Measurements from ENCODE around the gene SLC18A3. TPM values are rescaled to one million over a fixed set of nuclear protein-coding genes. Genes with fewer than 3 reads are reported as not detected.

SLC18A3 gene
- total and polyA plus RNA-seq, 12 donors = not detected

DNA sequence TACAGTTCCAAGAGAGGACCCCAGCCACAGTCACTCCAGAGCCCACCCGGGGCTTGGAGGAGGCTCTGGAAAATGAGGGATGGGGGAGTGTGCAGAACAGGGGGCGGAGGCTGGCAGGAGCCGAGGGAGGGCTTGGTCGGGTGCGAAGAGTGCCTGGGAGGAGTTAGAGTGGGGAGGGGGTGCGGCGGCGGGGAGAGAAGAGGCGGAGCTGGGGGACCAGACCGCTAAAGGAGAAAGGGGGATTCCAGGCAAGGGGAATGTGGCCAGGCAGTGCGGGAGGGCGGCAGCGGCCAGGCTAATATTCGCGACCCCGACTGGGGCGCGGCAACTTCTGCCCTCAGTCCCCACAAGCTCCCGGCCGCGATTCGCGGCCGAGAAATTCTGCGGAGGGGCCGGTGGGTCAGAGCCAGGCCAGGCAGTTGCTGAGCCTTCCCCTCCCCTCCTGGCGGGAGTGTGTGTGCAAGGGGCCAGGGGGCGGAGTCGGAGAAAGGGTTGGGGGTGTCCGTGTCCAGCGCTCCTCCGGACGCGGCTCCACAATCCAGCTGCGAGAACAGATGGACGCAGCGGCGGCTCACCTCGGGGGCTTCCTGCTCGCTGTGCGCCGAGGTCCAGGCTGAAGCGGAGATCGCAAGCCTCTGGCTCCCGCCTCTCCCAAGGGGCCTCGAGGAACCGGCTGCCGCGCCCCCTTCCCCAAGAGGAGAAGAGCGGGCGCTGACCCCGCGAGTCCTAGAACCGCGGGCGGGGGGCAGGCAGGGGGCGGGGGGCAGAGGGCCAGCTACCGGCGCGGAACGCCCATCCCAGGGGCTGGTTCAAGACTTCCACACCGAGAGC is 612 bp upstream of the SLC18A3 start:
- ATAC-seq (no peak), DNase-seq (no peak)
- intact Hi-C loops (cut with DNase I) = no loop called here
- WGBS, 2 donors = 1% methylated on average over 53 to 62 of the region's 62 CpGs
- Histone ChIP-seq H3K4me3 (peak overlapping the region in 4 of 10 donors; percentile 7 to 13 (median 12)), H3K36me3 (no peaks in the 10 kb centered on the region), H3K27me3 (peaks cover 42 to 89% (median 75%) of the 10 kb centered on the region in 7 donors), H3K27ac (no peak overlapping the region), H3K4me1 (peaks cover 0 to 41% (median 22%) of the 10 kb centered on the region in 9 donors), H3K9me3 (no peaks in the 10 kb centered on the region)
- TF ChIP-seq CTCF (IDR thresholded peaks at IDR 0.05) = no peak

GRCh38 chr10:49610458-49611165 is 502 bp downstream of the SLC18A3 start:
- H3K4me3 ChIP-seq = peak overlapping the region in 3 of 10 donors; percentile 7 to 13 (median 12)
- no peak for ATAC-seq
- 2% methylated on average over 71 to 72 of the region's 72 CpGs for WGBS, 2 donors
- TF ChIP-seq CTCF (IDR thresholded peaks at IDR 0.05) = no peak
- H3K9me3 ChIP-seq = no peaks in the 10 kb centered on the region
- intact Hi-C loops (cut with DNase I) = no loop called here
- H3K27me3 ChIP-seq = peaks cover 49 to 89% (median 86%) of the 10 kb centered on the region in 7 donors
- no peak for DNase-seq
- H3K36me3 ChIP-seq = no peaks in the 10 kb centered on the region
- no peak overlapping the region for H3K27ac ChIP-seq
- peaks cover 0 to 41% (median 22%) of the 10 kb centered on the region in 9 donors for H3K4me1 ChIP-seq

DNA sequence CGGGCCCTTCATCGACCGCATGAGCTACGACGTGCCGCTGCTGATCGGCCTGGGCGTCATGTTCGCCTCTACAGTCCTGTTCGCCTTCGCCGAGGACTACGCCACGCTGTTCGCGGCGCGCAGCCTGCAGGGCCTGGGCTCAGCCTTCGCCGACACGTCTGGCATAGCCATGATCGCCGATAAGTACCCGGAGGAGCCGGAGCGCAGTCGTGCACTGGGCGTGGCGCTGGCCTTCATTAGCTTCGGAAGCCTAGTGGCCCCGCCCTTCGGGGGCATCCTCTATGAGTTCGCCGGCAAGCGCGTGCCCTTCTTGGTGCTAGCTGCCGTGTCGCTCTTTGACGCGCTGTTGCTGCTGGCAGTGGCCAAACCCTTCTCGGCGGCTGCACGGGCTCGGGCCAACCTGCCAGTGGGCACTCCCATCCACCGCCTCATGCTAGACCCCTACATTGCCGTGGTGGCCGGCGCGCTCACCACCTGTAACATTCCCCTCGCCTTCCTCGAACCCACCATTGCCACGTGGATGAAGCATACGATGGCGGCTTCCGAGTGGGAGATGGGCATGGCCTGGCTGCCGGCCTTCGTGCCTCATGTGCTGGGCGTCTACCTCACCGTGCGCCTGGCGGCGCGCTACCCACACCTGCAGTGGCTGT is 1.2 kb downstream of the SLC18A3 start:
- Histone ChIP-seq H3K4me1 (peaks cover 0 to 41% (median 22%) of the 10 kb centered on the region in 9 donors), H3K36me3 (no peaks in the 10 kb centered on the region), H3K9me3 (no peaks in the 10 kb centered on the region), H3K4me3 (no peak overlapping the region), H3K27ac (no peak overlapping the region), H3K27me3 (peaks cover 56 to 94% (median 92%) of the 10 kb centered on the region in 7 donors)
- intact Hi-C loops (cut with DNase I) = no loop called here
- no peak for ATAC-seq
- 3 to 5% methylated on average over 63 of the region's 63 CpGs for WGBS, 2 donors
- DNase-seq = no peak
- TF ChIP-seq CTCF (IDR thresholded peaks at IDR 0.05) = no peak

GRCh38 chr10:49611816-49612512 is 1.9 kb downstream of the SLC18A3 start:
- no peak for DNase-seq

More at GRCh38 chr10:49611816-49612512, 1.9 kb downstream of the SLC18A3 start:
- H3K9me3 ChIP-seq = no peaks in the 10 kb centered on the region
- H3K27ac ChIP-seq = no peak overlapping the region
- WGBS, 2 donors = 5 to 8% methylated on average over 53 of the region's 53 CpGs
- peak in 1 of 8 donors; percentile 15 for ATAC-seq
- no peak for TF ChIP-seq CTCF (IDR thresholded peaks at IDR 0.05)
- no peaks in the 10 kb centered on the region for H3K36me3 ChIP-seq
- peaks cover 60 to 100% (median 99%) of the 10 kb centered on the region in 7 donors for H3K27me3 ChIP-seq
- no peak overlapping the region for H3K4me3 ChIP-seq
- intact Hi-C loops (cut with DNase I) = no loop called here
- H3K4me1 ChIP-seq = peaks cover 0 to 38% (median 19%) of the 10 kb centered on the region in 9 donors
